OCI-LY7 (cell line): ENCODE measurements around the gene ATAD3A. TPM values are rescaled to one million over a fixed set of nuclear protein-coding genes. Genes with fewer than 3 reads are reported as not detected.
"Not testable (repeated sequence)": the region's sequence is repeated elsewhere in the genome, so short reads cannot be mapped to it uniquely, and the experiment has no call there.

Experiments
- BruUV-seq: library from RNA; stranded (reverse); fragments of 400-500 nt; replicated peaks from 2 replicates; lab custom pipeline; 2021; lab: Mats Ljungman, UMichigan
- CTCF ChIA-PET: fragments of 300-600 bp; sonication (Branson Sonifier 250); formaldehyde crosslinking; loops from one replicate; lab custom pipeline; 2022; ENCODE audit warnings: antibody characterized with exemption; ENCODE audit not compliant: unreplicated experiment; lab: Charles Lee
- POLR2A ChIA-PET: fragments of 300-600 bp; sonication (Branson Sonifier 250); formaldehyde crosslinking; loops from one replicate; lab custom pipeline; 2022; ENCODE audit warnings: antibody characterized with exemption; lab: Charles Lee
- DNase-seq: peaks from one replicate; pipeline ENCODE4 v3.0.0-alpha.2; 2015; ENCODE audit warnings: low spot score
- H2AFZ ChIP-seq: fragments of 200-600 bp; sonication (generic), shearing (Covaris generic); 2 replicates; pipeline ENCODE4 v1.6.1; 2014; ENCODE audit warnings: mild to moderate bottlenecking, antibody characterized with exemption, low read length, moderate library complexity
- H3K27ac ChIP-seq: fragments of 200-600 bp; sonication (generic); 2 replicates; pipeline ENCODE4 v1.5.1; 2014; ENCODE audit warnings: mixed run types, low read depth, mild to moderate bottlenecking, moderate library complexity, low read length, inconsistent platforms; ENCODE audit not compliant: poor library complexity, severe bottlenecking
- H3K36me3 ChIP-seq: fragments of 200-600 bp; sonication (generic); 2 replicates; pipeline ENCODE4 v1.6.1; 2014; ENCODE audit warnings: mild to moderate bottlenecking, antibody characterized with exemption, low read length, moderate library complexity, mixed read lengths; ENCODE audit not compliant: insufficient read depth
- H3K4me1 ChIP-seq: fragments of 200-600 bp; sonication (generic); 2 replicates; pipeline ENCODE4 v1.5.1; 2014; ENCODE audit warnings: mild to moderate bottlenecking, low read length; ENCODE audit not compliant: insufficient read depth, poor library complexity, severe bottlenecking
- H3K4me2 ChIP-seq: fragments of 200-600 bp; sonication (generic); 2 replicates; pipeline ENCODE4 v1.6.1; 2014; ENCODE audit warnings: mild to moderate bottlenecking, low read length
- H3K4me3 ChIP-seq: fragments of 200-600 bp; sonication (generic); 2 replicates; pipeline ENCODE4 v1.5.1; 2014; ENCODE audit warnings: mild to moderate bottlenecking, low read depth, low read length; ENCODE audit not compliant: poor library complexity, severe bottlenecking
- H3K79me2 ChIP-seq: fragments of 200-600 bp; sonication (generic); 2 replicates; pipeline ENCODE4 v1.6.1; 2016; ENCODE audit warnings: low read depth, mild to moderate bottlenecking, low read length, moderate library complexity, mixed read lengths; ENCODE audit not compliant: insufficient read depth
- H3K9me2 ChIP-seq: fragments of 200-600 bp; sonication (generic); 2 replicates; pipeline ENCODE4 v1.6.1; 2016; ENCODE audit warnings: mild to moderate bottlenecking, low read length, mixed read lengths; ENCODE audit not compliant: insufficient read depth
- H3K9me3 ChIP-seq: fragments of 200-600 bp; sonication (generic); 2 replicates; pipeline ENCODE4 v1.6.1; 2014; ENCODE audit warnings: mild to moderate bottlenecking, mixed run types, low read length, mixed read lengths
- H4K20me1 ChIP-seq: fragments of 200-600 bp; sonication (generic); 2 replicates; pipeline ENCODE4 v1.6.1; 2014; ENCODE audit warnings: mild to moderate bottlenecking, antibody characterized with exemption, low read length, moderate library complexity, mixed read lengths; ENCODE audit not compliant: insufficient read depth
- EZH2phosphoT487 ChIP-seq: fragments of 200-600 bp; sonication (generic); IDR thresholded peaks from 2 replicates; pipeline ENCODE4 v1.6.1; 2018; ENCODE audit warnings: low read depth, borderline replicate concordance, mild to moderate bottlenecking, mixed run types, antibody characterized with exemption, low read length, moderate library complexity, mixed read lengths
- intact Hi-C: fragments of 100-400 bp; cut with micrococcal nuclease; formaldehyde crosslinking; loops from one replicate; pipeline ENCODE4 v1.10.0; 2022; ENCODE audit not compliant: unreplicated experiment
- total RNA-seq, 2 experiments: library from RNA; depleted of rRNA in 1 of 2; stranded (reverse); fragments of >200 nt in 1 of 2; shearing (Covaris generic) in 1 of 2; gene quantifications; 2 replicates each; pipeline ENCODE4 v1.2.3, GENCODE V29; 2014 to 2022
- TF ChIP-seq, protein P1 (sequence below): fragments of 200-600 bp; sonication (generic); conservative IDR thresholded peaks from 2 replicates; pipeline ENCODE4 v1.5.1; 2014; ENCODE audit warnings: mild to moderate bottlenecking, antibody characterized with exemption, low read length, moderate library complexity, mixed read lengths

The ATAD3A gene
- total RNA-seq, 2 experiments from 2014 or later = 81.9 to 88.6 TPM

DNA sequence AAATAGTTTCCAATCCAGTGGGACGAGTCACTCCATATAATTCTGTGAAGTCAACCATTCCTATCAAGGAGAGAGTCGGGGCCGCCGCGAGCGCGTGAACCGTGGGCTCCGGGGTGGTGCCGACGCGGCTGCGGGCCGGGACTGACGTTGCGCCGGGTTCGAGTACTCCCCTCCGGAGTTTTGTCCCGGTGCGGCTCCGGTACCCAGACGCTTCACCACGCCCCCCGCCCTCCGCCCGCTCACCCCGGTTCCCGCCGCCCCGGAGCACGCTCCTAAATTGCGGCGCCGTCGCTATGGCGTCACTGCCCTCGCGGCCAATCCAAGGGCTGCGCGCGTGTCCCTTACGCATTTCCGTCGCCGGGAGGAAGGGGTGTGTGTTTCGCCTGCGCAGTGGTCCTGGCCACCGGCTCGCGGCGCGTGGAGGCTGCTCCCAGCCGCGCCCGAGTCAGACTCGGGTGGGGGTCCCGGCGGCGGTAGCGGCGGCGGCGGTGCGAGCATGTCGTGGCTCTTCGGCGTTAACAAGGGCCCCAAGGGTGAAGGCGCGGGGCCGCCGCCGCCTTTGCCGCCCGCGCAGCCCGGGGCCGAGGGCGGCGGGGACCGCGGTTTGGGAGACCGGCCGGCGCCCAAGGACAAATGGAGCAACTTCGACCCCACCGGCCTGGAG is 40.4 kb upstream of the ATAD3A start, which contains the start of gene ATAD3B:
Gene ATAD3B, plus strand, starts transcription at position 377 of the 664 bp plus-strand sequence. Its CDS starts 120 bp downstream, at position 497.
- CTCF ChIA-PET = interaction anchor here (0.5 kb wide), 1 partner anchor 198 kb away, joined by 8 read pairs; the partner anchor contains the start of gene UBE2J2
- Histone ChIP-seq H3K4me2 (peak within 1 kb of the TSS; percentile 85), H3K9me2 (no peaks in the 10 kb centered on the region), H3K36me3 (peaks cover 18% of the 10 kb centered on the region), H4K20me1 (no peaks in the 10 kb centered on the region), H3K27ac (peak within 1 kb of the TSS; percentile 83), H3K79me2 (peaks cover 37% of the 10 kb centered on the region), H3K4me1 (peaks cover 25% of the 10 kb centered on the region), H2AFZ (peak within 1 kb of the TSS; percentile 83), H3K4me3 (peak within 1 kb of the TSS; percentile 97), H3K9me3 (no peaks in the 10 kb centered on the region)
- peak; percentile 92 for DNase-seq
- intact Hi-C loops = loop anchor here (1.0 to 2.0 kb wide), 3 partner anchors 9 to 163 kb away; partner anchors contain the start of gene PUSL1
- TF ChIP-seq, protein P1, sequence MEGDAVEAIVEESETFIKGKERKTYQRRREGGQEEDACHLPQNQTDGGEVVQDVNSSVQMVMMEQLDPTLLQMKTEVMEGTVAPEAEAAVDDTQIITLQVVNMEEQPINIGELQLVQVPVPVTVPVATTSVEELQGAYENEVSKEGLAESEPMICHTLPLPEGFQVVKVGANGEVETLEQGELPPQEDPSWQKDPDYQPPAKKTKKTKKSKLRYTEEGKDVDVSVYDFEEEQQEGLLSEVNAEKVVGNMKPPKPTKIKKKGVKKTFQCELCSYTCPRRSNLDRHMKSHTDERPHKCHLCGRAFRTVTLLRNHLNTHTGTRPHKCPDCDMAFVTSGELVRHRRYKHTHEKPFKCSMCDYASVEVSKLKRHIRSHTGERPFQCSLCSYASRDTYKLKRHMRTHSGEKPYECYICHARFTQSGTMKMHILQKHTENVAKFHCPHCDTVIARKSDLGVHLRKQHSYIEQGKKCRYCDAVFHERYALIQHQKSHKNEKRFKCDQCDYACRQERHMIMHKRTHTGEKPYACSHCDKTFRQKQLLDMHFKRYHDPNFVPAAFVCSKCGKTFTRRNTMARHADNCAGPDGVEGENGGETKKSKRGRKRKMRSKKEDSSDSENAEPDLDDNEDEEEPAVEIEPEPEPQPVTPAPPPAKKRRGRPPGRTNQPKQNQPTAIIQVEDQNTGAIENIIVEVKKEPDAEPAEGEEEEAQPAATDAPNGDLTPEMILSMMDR = no peak
- TF ChIP-seq EZH2phosphoT487 = no peak
- POLR2A ChIA-PET = no interaction called here
- BruUV-seq = no TSS peak

DNA sequence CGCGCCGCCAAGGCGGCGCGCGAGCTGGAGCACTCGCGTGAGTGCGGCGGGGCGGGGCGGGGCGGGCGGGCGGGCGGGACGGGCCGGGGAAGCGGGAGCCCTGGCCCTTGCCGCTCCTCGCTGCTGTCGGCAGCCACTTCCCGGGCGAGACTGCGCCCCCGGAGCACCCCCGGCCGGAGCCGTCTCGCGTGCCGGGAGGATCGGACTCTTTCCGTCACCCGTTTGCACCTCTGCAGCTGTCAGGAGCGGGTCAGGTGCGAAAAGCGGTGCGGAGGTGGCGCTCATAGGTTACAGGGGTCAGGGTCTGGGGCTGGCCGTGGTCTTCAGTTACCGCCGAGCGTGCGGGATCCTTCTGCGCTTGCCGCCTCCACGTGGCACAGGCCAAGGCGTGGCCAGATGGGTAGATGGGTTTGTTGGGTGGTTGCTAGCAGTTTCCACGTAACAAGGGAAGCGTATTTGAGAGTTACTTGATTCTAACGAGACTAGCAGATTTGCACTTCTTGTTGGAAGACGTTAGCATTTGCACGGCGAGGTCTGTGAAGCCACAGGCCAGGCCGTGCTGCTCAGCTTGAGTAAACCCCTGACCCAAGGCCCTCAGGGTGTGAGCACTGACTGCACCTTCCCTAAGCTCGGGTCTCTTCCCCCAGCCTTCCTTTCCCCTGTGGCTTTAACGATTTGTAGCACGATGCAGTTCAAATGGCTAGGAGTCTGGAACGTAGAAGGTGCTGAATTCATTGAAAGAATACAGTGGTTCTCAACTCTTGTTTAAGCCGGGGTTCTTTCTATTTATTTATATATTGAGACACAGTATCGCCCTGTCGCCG is 39.7 kb upstream of the ATAD3A start:
- POLR2A ChIA-PET, intact Hi-C loops, BruUV-seq, H3K9me2 ChIP-seq, H2AFZ ChIP-seq, H3K9me3 ChIP-seq, DNase-seq, CTCF ChIA-PET, H4K20me1 ChIP-seq: not testable (repeated sequence)
- Histone ChIP-seq H3K4me2 (peak overlapping the region; percentile 73), H3K36me3 (peaks cover 26% of the 10 kb centered on the region), H3K4me1 (peaks cover 25% of the 10 kb centered on the region), H3K27ac (peak overlapping the region; percentile 25), H3K79me2 (peaks cover 43% of the 10 kb centered on the region), H3K4me3 (peak overlapping the region; percentile 97)

DNA sequence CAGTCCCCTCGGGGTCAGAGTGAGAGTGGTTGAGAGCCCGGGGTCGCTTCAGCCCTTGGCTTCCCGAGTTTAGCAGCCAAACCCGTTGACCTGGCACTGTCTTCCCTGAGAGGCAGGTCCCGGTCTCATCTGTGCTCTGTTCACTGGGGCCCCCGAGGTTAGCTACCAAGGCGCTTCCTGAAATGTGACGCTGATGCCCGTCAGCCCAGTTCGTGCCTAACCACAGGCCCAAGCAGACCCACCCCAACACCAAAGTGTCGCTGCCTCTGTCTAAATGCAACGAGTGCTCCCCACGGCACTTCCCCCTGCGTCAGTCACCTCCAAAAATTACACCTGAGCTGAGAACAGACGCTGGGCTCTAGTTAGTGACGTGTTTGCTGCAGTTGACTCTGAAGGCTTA is 36.0 kb upstream of the ATAD3A start:
- H3K4me1 ChIP-seq, H2AFZ ChIP-seq, H3K27ac ChIP-seq, POLR2A ChIA-PET, H4K20me1 ChIP-seq, H3K4me2 ChIP-seq, BruUV-seq, H3K9me2 ChIP-seq, CTCF ChIA-PET, DNase-seq, H3K4me3 ChIP-seq, intact Hi-C loops, H3K9me3 ChIP-seq: not testable (repeated sequence)
- Histone ChIP-seq H3K36me3 (peaks cover 53% of the 10 kb centered on the region), H3K79me2 (peaks cover 35% of the 10 kb centered on the region)
